PFSK-1 (cell line): ENCODE data around the gene MARCHF2.

ENCODE experiments used
- POLR2AphosphoS5 ChIP-seq: IDR thresholded peaks from 2 replicates; pipeline ENCODE4 v1.6.1; 2012; ENCODE audit warnings: low read depth, mild to moderate bottlenecking, control low read depth, low read length, moderate library complexity
- REST ChIP-seq, 2 experiments: IDR thresholded peaks; 2 replicates each; pipeline versions ENCODE4 v1.6.1 to v1.8.0; 2011 to 2012; ENCODE audit warnings: low read depth in 2 of 2, low read length in 2 of 2, control low read depth in 1 of 2, inconsistent platforms in 1 of 2, mild to moderate bottlenecking in 1 of 2, moderate library complexity in 1 of 2; ENCODE audit not compliant: insufficient read depth in 1 of 2
- TAF1 ChIP-seq: IDR thresholded peaks from 2 replicates; pipeline ENCODE4 v1.6.1; 2012; ENCODE audit warnings: low read length, control low read depth, borderline replicate concordance; ENCODE audit not compliant: insufficient read depth

GRCh38 chr19:8456064-8456463 is 43.0 kb downstream of the MARCHF2 start:
- TF ChIP-seq TAF1 (no peak), POLR2AphosphoS5 (no peak), REST (IDR thresholded peaks at IDR 0.05; ENCODE audit: insufficient read depth in 1 of 2, low read depth in 2 of 2, low read length in 2 of 2) (no peak)
